Panc1 (cell line): ENCODE results near the gene NFATC1. TPM values are rescaled to one million over a fixed set of nuclear protein-coding genes. Genes with fewer than 3 reads are reported as not detected.

Experiments
- ATAC-seq: fragments of 200-7000 bp; cut with Tn5 transposase; 2 replicates; pipeline ENCODE4 v1.9.1; 2020; ENCODE audit warnings: mild to moderate bottlenecking, moderate library complexity
- BruUV-seq: library from RNA; stranded (reverse); fragments of 400-500 nt; replicated peaks from 2 replicates; lab custom pipeline; 2021; lab: Mats Ljungman, UMichigan
- CTCF ChIA-PET: fragments of 300-600 bp; sonication (Branson Sonifier 250); formaldehyde crosslinking; loops from one replicate; lab custom pipeline; 2022; ENCODE audit warnings: antibody characterized with exemption; lab: Charles Lee
- POLR2A ChIA-PET: fragments of 300-600 bp; sonication (Branson Sonifier 250); formaldehyde crosslinking; loops from one replicate; lab custom pipeline; 2022; ENCODE audit warnings: antibody characterized with exemption; lab: Charles Lee
- DNase-seq: peaks from one replicate; pipeline ENCODE4 v3.0.0-alpha.2; 2010; ENCODE audit warnings: low read depth, low spot score
- H3K27ac ChIP-seq: 2 replicates; pipeline ENCODE4 v1.5.1; 2011; ENCODE audit warnings: mild to moderate bottlenecking, low read length, inconsistent platforms
- H3K27me3 ChIP-seq: fragments of 200-500 bp; sonication (Bioruptor generic); 2 replicates; pipeline ENCODE4 v1.6.0; 2014; ENCODE audit warnings: low read length, inconsistent platforms; ENCODE audit not compliant: control insufficient read depth, insufficient read depth
- H3K36me3 ChIP-seq: fragments of 200-500 bp; sonication (Bioruptor generic); 2 replicates; pipeline ENCODE4 v1.5.1; 2014; ENCODE audit warnings: inconsistent platforms, mild to moderate bottlenecking, low read length, moderate library complexity; ENCODE audit not compliant: control insufficient read depth, insufficient read depth
- H3K4me1 ChIP-seq: 2 replicates; pipeline ENCODE4 v1.5.1; 2011; ENCODE audit warnings: inconsistent platforms, mild to moderate bottlenecking, low read length, moderate library complexity; ENCODE audit not compliant: control insufficient read depth, insufficient read depth
- H3K4me3 ChIP-seq, 2 experiments: 2 replicates each; pipeline ENCODE4 v1.5.1; 2011 to 2012; ENCODE audit warnings: low read depth in 2 of 2, low read length in 2 of 2, mild to moderate bottlenecking in 2 of 2, inconsistent platforms in 1 of 2, moderate library complexity in 1 of 2
- H3K9me3 ChIP-seq: fragments of 200-500 bp; sonication (Bioruptor generic); 2 replicates; pipeline ENCODE4 v1.5.1; 2014; ENCODE audit warnings: low read depth, mild to moderate bottlenecking, inconsistent platforms, low read length, moderate library complexity; ENCODE audit not compliant: control insufficient read depth, insufficient read depth
- POLR2AphosphoS5 ChIP-seq: IDR thresholded peaks from 2 replicates; pipeline ENCODE4 v1.6.1; 2012; ENCODE audit warnings: mild to moderate bottlenecking, low read depth, low read length, moderate library complexity
- SIN3A ChIP-seq: IDR thresholded peaks from 2 replicates; pipeline ENCODE4 v1.6.1; 2012; ENCODE audit warnings: low read depth, mild to moderate bottlenecking, low read length, moderate library complexity, borderline replicate concordance; ENCODE audit not compliant: insufficient read depth
- TCF7L2 ChIP-seq: IDR thresholded peaks from 2 replicates; pipeline ENCODE4 v1.6.1; 2011; ENCODE audit warnings: mild to moderate bottlenecking, low read depth, low read length, inconsistent platforms
- in situ Hi-C: cut with HindIII; loops from 2 replicates; pipeline ENCODE4 v1.10.0; 2016; ENCODE audit warnings: low sequenced_read_pairs, low pct_unique_long_range_greater_than_20kb
- intact Hi-C: fragments of 100-400 bp; cut with micrococcal nuclease; formaldehyde crosslinking; loops from one replicate; pipeline ENCODE4 v1.10.0; 2022; ENCODE audit not compliant: unreplicated experiment
- total RNA-seq: library from RNA; stranded (reverse); gene quantifications from one replicate; pipeline ENCODE4 v1.2.1, GENCODE V29; 2021; ENCODE audit not compliant: unreplicated experiment
- TF ChIP-seq, protein P1 (sequence below), 2 experiments: IDR thresholded peaks; 2 replicates each; pipeline ENCODE4 v1.6.1; 2011 to 2012; ENCODE audit warnings: low read depth in 2 of 2, control low read depth in 1 of 2, low read length in 1 of 2, mild to moderate bottlenecking in 1 of 2, moderate library complexity in 1 of 2; ENCODE audit not compliant: insufficient read depth in 1 of 2
- TF ChIP-seq, protein P2 (sequence below): fragments of 450-650 bp; IDR thresholded peaks from 2 replicates; pipeline ENCODE4 v1.5.1; 2017; ENCODE audit warnings: mild to moderate bottlenecking

NFATC1 gene
- total RNA-seq, 1 experiment from 2014 or later = 30.8 TPM

DNA sequence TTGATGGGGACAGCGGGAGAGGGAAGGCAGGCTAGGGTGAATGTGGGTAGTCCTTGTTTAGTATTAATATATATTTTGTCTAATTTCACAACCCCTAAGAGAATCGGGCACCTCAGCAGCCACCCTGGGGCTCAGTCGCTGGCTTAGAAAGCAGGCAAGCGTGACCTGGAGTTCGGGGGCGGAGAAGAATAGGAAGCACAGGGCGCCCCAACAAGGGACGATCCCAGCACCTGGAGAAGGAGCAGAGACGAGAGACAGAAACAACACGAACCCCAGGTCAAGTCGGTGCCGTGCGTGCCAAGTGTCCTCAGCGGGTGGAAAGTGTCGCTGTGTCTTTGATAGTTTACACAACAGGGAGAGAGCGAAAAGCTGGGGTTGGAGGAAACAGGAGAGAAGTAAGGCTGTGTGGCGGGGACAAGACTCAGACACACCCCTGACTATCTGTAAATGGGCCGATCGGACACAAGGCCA is 95.4 kb downstream of the NFATC1 start:
- no peaks in the 10 kb centered on the region for H3K27me3 ChIP-seq
- POLR2A ChIA-PET = no interaction called here
- DNase-seq = no peak

DNA sequence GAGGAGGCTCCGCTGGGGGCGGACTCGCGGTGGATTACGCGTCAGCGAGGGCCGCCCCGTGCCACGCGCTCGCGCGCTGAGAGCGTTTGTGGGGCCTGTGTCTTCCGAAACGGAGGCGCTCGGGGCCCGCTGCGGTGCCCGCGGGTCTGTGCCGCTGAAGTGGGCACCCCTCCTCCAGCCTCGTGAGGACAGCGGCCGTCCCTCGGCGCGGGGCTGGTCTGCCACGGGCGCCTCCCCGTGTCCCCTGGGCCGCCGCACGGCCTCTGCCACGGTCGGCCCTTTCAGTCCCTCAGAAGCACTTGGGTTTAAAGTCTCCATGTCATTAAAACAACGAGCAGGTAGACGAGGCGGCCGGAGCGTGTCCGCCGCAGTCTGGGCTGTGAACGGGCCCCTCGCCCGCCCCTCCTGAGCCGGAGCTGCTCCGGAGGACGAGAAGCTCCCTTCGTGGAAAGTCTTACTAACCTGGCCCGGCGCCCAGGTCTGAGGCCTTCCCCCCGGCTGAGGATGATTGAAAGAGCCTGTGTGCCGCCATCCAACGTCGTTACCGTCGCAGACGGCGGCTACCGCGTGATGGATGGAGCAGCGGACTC is 97.6 kb downstream of the NFATC1 start:
- no peak for ATAC-seq
- no TSS peak for BruUV-seq
- H3K36me3 ChIP-seq = no peaks in the 10 kb centered on the region
- CTCF ChIA-PET = no interaction called here
- in situ Hi-C loops (no loop called here), intact Hi-C loops (no loop called here)
- no peak overlapping the region for H3K27ac ChIP-seq
- DNase-seq = no peak
- H3K27me3 ChIP-seq = no peaks in the 10 kb centered on the region
- no peak for TF ChIP-seq SIN3A
- TF ChIP-seq POLR2AphosphoS5 = no peak
- TF ChIP-seq, protein P1, sequence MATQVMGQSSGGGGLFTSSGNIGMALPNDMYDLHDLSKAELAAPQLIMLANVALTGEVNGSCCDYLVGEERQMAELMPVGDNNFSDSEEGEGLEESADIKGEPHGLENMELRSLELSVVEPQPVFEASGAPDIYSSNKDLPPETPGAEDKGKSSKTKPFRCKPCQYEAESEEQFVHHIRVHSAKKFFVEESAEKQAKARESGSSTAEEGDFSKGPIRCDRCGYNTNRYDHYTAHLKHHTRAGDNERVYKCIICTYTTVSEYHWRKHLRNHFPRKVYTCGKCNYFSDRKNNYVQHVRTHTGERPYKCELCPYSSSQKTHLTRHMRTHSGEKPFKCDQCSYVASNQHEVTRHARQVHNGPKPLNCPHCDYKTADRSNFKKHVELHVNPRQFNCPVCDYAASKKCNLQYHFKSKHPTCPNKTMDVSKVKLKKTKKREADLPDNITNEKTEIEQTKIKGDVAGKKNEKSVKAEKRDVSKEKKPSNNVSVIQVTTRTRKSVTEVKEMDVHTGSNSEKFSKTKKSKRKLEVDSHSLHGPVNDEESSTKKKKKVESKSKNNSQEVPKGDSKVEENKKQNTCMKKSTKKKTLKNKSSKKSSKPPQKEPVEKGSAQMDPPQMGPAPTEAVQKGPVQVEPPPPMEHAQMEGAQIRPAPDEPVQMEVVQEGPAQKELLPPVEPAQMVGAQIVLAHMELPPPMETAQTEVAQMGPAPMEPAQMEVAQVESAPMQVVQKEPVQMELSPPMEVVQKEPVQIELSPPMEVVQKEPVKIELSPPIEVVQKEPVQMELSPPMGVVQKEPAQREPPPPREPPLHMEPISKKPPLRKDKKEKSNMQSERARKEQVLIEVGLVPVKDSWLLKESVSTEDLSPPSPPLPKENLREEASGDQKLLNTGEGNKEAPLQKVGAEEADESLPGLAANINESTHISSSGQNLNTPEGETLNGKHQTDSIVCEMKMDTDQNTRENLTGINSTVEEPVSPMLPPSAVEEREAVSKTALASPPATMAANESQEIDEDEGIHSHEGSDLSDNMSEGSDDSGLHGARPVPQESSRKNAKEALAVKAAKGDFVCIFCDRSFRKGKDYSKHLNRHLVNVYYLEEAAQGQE (IDR thresholded peaks at IDR 0.05; ENCODE audit: insufficient read depth in 1 of 2, low read depth in 2 of 2, low read length in 1 of 2) = no peak
- TF ChIP-seq, protein P2, sequence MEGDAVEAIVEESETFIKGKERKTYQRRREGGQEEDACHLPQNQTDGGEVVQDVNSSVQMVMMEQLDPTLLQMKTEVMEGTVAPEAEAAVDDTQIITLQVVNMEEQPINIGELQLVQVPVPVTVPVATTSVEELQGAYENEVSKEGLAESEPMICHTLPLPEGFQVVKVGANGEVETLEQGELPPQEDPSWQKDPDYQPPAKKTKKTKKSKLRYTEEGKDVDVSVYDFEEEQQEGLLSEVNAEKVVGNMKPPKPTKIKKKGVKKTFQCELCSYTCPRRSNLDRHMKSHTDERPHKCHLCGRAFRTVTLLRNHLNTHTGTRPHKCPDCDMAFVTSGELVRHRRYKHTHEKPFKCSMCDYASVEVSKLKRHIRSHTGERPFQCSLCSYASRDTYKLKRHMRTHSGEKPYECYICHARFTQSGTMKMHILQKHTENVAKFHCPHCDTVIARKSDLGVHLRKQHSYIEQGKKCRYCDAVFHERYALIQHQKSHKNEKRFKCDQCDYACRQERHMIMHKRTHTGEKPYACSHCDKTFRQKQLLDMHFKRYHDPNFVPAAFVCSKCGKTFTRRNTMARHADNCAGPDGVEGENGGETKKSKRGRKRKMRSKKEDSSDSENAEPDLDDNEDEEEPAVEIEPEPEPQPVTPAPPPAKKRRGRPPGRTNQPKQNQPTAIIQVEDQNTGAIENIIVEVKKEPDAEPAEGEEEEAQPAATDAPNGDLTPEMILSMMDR = no peak
- TF ChIP-seq TCF7L2 = no peak
- POLR2A ChIA-PET = no interaction called here
- no peak overlapping the region for H3K4me3 ChIP-seq
- H3K4me1 ChIP-seq = no peaks in the 10 kb centered on the region
- peaks cover 4% of the 10 kb centered on the region; the same call in 1 of the 2 replicates for H3K9me3 ChIP-seq

More for the DNA sequence above, 95.4 kb downstream of the NFATC1 start:
- CTCF ChIA-PET = no interaction called here
- no peak for ATAC-seq
- Histone ChIP-seq H3K9me3 (no peaks in the 10 kb centered on the region), H3K27ac (no peak overlapping the region), H3K36me3 (no peaks in the 10 kb centered on the region), H3K4me1 (no peaks in the 10 kb centered on the region), H3K4me3 (no peak overlapping the region)
- no TSS peak for BruUV-seq
- in situ Hi-C loops = no loop called here
- TF ChIP-seq TCF7L2 (no peak), SIN3A (no peak), POLR2AphosphoS5 (no peak)
- TF ChIP-seq, protein P2 = no peak
- TF ChIP-seq, protein P1 (IDR thresholded peaks at IDR 0.05; ENCODE audit: insufficient read depth in 1 of 2, low read depth in 2 of 2, low read length in 1 of 2) = no peak
- intact Hi-C loops = no loop called here
